MM.1S (cell line): ENCODE data around the gene PITRM1.

ENCODE experiments used
- DNase-seq: peaks from one replicate; pipeline ENCODE4 v3.0.0-alpha.2; 2015
- H2AFZ ChIP-seq: fragments of 300-600 bp; sonication (generic); 2 replicates; pipeline ENCODE4 v1.6.0; 2016; ENCODE audit warnings: antibody characterized with exemption, low read length
- H3F3A ChIP-seq: fragments of 300-600 bp; sonication (generic); 2 replicates; pipeline ENCODE4 v1.6.1; 2016; ENCODE audit warnings: mild to moderate bottlenecking, antibody characterized with exemption, low read length, moderate library complexity, mixed read lengths; ENCODE audit not compliant: insufficient read depth
- H3K27ac ChIP-seq: fragments of 300-600 bp; sonication (generic); 2 replicates; pipeline ENCODE4 v1.5.1; 2016; ENCODE audit warnings: mild to moderate bottlenecking, low read length
- H3K27me3 ChIP-seq: fragments of 300-600 bp; sonication (generic); replicated peaks from 2 replicates; pipeline ENCODE4 v1.6.0; 2016; ENCODE audit warnings: low read length; ENCODE audit not compliant: insufficient read depth
- H3K36me3 ChIP-seq: fragments of 300-600 bp; sonication (generic); replicated peaks from 2 replicates; pipeline ENCODE4 v1.6.1; 2016; ENCODE audit warnings: mild to moderate bottlenecking, low read length, mixed read lengths; ENCODE audit not compliant: insufficient read depth
- H3K4me1 ChIP-seq: fragments of 300-600 bp; sonication (generic); 2 replicates; pipeline ENCODE4 v1.6.1; 2016; ENCODE audit warnings: low read length, mixed read lengths
- H3K4me2 ChIP-seq: fragments of 300-600 bp; sonication (generic); 2 replicates; pipeline ENCODE4 v1.6.0; 2016; ENCODE audit warnings: low read depth, low read length
- H3K4me3 ChIP-seq: fragments of 300-600 bp; sonication (generic); 2 replicates; pipeline ENCODE4 v1.5.1; 2016; ENCODE audit warnings: low read length, mixed read lengths
- H3K79me2 ChIP-seq: fragments of 300-600 bp; sonication (generic); 2 replicates; pipeline ENCODE4 v1.6.1; 2016; ENCODE audit warnings: mixed run types, low read length, mixed read lengths
- H3K9ac ChIP-seq: fragments of 300-600 bp; sonication (generic); 2 replicates; pipeline ENCODE4 v1.6.1; 2016; ENCODE audit warnings: low read length, mixed read lengths
- H3K9me2 ChIP-seq: fragments of 300-600 bp; sonication (generic); replicated peaks from 2 replicates; pipeline ENCODE4 v1.6.1; 2016; ENCODE audit warnings: mild to moderate bottlenecking, low read length, mixed read lengths; ENCODE audit not compliant: insufficient read depth
- H3K9me3 ChIP-seq: fragments of 300-600 bp; sonication (generic); replicated peaks from 2 replicates; pipeline ENCODE4 v1.6.1; 2016; ENCODE audit warnings: mild to moderate bottlenecking, low read length, mixed read lengths; ENCODE audit not compliant: insufficient read depth
- H4K20me1 ChIP-seq: fragments of 300-600 bp; sonication (generic); 2 replicates; pipeline ENCODE4 v1.6.1; 2016; ENCODE audit warnings: mild to moderate bottlenecking, low read length, moderate library complexity, mixed read lengths; ENCODE audit not compliant: insufficient read depth
- EZH2 ChIP-seq: fragments of 300-600 bp; sonication (generic); optimal IDR thresholded peaks from 2 replicates; pipeline ENCODE3; 2017; ENCODE audit warnings: low read depth, mild to moderate bottlenecking, antibody characterized with exemption, low read length, mixed read lengths
- EZH2phosphoT487 ChIP-seq: fragments of 300-600 bp; sonication (generic); IDR thresholded peaks from 2 replicates; pipeline ENCODE4 v1.6.1; 2018; ENCODE audit warnings: antibody characterized with exemption, low read length
- TF ChIP-seq, protein P1 (sequence below): fragments of 300-600 bp; sonication (generic); IDR thresholded peaks from 2 replicates; pipeline ENCODE4 v1.5.1; 2016; ENCODE audit warnings: antibody characterized with exemption, low read length, mixed read lengths

The PITRM1 gene

DNA sequence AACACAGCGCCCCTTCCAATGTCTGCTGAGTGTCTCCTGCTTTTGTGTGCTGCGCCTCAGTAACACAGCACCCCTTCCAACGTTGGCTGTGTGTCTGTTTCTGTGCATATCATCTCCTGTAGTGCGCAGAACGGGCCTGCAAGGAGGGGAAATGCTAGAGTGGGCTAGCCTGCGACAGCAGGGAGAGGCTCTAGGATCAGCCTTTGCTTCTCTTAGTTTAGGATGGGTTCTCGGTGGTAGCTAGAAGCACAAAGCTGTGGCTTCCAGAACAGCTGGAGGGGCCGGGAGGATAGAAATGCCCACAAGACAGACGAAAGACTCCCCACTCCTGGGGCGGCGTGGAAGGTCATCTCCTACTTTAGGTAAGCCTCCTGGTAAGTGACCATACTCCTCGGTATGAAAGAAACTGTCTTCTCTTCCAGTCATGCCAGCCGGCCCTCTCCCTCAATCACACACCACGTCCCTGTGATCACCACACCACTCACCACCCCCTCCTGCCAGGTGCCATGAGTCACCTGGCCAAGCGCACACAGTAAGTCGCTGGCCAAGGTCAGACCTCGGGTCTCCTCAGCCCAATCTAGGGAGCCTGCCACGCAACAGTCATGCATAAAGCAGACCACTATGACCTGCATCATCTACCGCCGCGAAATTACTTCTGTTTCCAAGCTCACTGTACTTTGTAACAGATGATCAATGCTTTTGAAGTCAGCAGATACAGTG, 4.8 kb downstream of the PITRM1 start:
- Histone ChIP-seq H3K9me3 (no peaks in the 10 kb centered on the region), H3K27me3 (no peaks in the 10 kb centered on the region), H3K9ac (no peak overlapping the region), H3K4me1 (no peaks in the 10 kb centered on the region), H3K36me3 (peaks cover 14% of the 10 kb centered on the region), H4K20me1 (no peaks in the 10 kb centered on the region), H3F3A (no peaks in the 10 kb centered on the region), H3K9me2 (no peaks in the 10 kb centered on the region), H3K4me2 (no peak overlapping the region), H3K4me3 (no peak overlapping the region), H3K27ac (no peak overlapping the region), H3K79me2 (peaks cover 31% of the 10 kb centered on the region), H2AFZ (no peak overlapping the region)
- TF ChIP-seq EZH2 = no peak
- no peak for DNase-seq

DNA sequence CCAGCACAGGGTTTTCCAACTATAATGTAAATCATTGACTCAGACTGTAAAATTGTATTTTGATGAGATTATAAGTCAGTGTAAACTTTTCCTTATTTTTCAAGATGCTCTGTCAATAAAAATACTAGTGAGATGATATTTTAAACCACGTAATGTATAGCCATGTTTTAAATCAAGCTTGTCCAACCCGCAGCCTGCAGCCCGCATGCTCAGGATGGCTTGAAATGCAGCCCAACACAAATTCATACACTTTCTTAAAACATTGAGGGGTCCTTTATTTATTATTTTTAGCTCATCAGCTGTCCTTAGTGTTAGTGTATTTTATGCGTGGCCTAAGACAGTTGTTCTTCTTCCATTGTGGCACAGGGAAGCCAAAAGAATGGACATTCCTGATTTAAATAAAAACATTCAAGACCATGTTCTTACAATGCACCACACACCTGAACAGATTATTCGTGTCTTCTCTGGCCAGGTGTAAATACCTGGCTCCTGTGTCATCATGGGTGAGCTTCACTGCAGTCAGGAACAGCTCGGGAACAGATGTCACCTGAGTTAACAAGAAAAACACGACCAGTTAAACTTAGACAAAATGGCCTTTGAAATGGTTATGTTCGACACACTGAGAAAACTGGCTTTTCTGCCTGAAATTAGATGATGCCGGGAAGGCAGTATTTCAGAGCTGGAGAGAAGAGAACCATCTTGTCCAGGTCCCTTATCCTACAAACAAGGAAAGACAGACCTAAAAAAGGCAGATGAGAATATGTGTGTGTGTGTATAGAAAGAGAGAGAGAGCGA, 5.9 kb downstream of the PITRM1 start:
- DNase-seq = no peak
- Histone ChIP-seq H3K9me3 (no peaks in the 10 kb centered on the region), H3K9me2 (no peaks in the 10 kb centered on the region), H3K27ac (no peak overlapping the region), H3K4me3 (no peak overlapping the region), H3K4me1 (no peaks in the 10 kb centered on the region), H3K79me2 (peaks cover 25% of the 10 kb centered on the region), H3K27me3 (no peaks in the 10 kb centered on the region), H3K4me2 (no peak overlapping the region), H3K9ac (no peak overlapping the region), H3K36me3 (peaks cover 14% of the 10 kb centered on the region), H4K20me1 (no peaks in the 10 kb centered on the region), H2AFZ (no peak overlapping the region), H3F3A (no peaks in the 10 kb centered on the region)
- TF ChIP-seq, protein P1, sequence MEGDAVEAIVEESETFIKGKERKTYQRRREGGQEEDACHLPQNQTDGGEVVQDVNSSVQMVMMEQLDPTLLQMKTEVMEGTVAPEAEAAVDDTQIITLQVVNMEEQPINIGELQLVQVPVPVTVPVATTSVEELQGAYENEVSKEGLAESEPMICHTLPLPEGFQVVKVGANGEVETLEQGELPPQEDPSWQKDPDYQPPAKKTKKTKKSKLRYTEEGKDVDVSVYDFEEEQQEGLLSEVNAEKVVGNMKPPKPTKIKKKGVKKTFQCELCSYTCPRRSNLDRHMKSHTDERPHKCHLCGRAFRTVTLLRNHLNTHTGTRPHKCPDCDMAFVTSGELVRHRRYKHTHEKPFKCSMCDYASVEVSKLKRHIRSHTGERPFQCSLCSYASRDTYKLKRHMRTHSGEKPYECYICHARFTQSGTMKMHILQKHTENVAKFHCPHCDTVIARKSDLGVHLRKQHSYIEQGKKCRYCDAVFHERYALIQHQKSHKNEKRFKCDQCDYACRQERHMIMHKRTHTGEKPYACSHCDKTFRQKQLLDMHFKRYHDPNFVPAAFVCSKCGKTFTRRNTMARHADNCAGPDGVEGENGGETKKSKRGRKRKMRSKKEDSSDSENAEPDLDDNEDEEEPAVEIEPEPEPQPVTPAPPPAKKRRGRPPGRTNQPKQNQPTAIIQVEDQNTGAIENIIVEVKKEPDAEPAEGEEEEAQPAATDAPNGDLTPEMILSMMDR = no peak
- no peak for TF ChIP-seq EZH2phosphoT487
- TF ChIP-seq EZH2 = no peak

DNA sequence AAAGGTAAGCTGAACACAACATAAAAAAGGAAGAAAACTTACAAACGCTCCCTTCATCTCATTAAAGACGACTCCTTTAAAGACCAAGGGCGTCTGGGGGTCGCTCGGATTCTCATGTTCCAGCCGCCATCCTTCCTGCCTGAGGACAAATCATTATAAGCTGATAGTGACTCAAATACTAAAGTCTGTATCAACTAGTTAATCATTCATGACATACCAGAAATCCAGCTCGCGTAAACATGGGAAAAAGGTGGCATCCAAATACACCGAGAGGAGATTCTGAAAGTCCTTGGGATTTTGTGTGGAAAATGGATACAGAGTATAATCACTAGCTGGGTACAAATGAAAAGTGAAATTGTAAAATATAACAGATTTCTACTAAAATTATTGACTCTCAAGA, 7.4 kb downstream of the PITRM1 start:
- Histone ChIP-seq H3F3A (no peaks in the 10 kb centered on the region), H3K79me2 (peaks cover 11% of the 10 kb centered on the region; the same call in 1 of the 2 replicates), H4K20me1 (no peaks in the 10 kb centered on the region), H3K9me2 (no peaks in the 10 kb centered on the region), H3K9me3 (no peaks in the 10 kb centered on the region), H3K4me2 (no peak overlapping the region), H3K27ac (no peak overlapping the region), H3K4me3 (no peak overlapping the region), H3K27me3 (no peaks in the 10 kb centered on the region), H3K9ac (no peak overlapping the region), H2AFZ (no peak overlapping the region), H3K36me3 (peaks cover 14% of the 10 kb centered on the region), H3K4me1 (no peaks in the 10 kb centered on the region)
- TF ChIP-seq EZH2 (no peak), EZH2phosphoT487 (no peak)
- TF ChIP-seq, protein P1 = no peak
- DNase-seq = no peak
